ENCODE data around the gene POU3F1.

POU3F1 gene

GRCh38 chr1:38060498-38060897 is 13.9 kb upstream of the POU3F1 start:
- no peak overlapping the region for H3K27ac ChIP-seq (ENCODE audit: low read depth, low read length)
- no peaks in the 10 kb centered on the region for H3K4me1 ChIP-seq (ENCODE audit: control insufficient read depth, low read length)
- H3F3A ChIP-seq (ENCODE audit: control insufficient read depth, insufficient read depth) = no peaks in the 10 kb centered on the region
- peaks cover 3% of the 10 kb centered on the region; the same call in 1 of the 2 replicates for H3K27me3 ChIP-seq (ENCODE audit: control insufficient read depth, low read length)
- H4K20me1 ChIP-seq (ENCODE audit: control insufficient read depth, insufficient read depth, low read depth, low read length) = no peaks in the 10 kb centered on the region
- no peaks in the 10 kb centered on the region for H3K79me2 ChIP-seq (ENCODE audit: control insufficient read depth, low read length)
- no peak overlapping the region for H3K4me3 ChIP-seq (ENCODE audit: low read length)
- no peaks in the 10 kb centered on the region for H3K9me3 ChIP-seq (ENCODE audit: control insufficient read depth, insufficient read depth, low read length)
- no peaks in the 10 kb centered on the region for H3K36me3 ChIP-seq (ENCODE audit: control insufficient read depth, low read length)
- H3K4me2 ChIP-seq (ENCODE audit: low read length) = no peak overlapping the region
- TF ChIP-seq CTCF (IDR thresholded peaks at IDR 0.05; ENCODE audit: low read depth, low read length, poor library complexity, severe bottlenecking) = no peak
- no peak for TF ChIP-seq EZH2phosphoT487 (IDR thresholded peaks at IDR 0.05; ENCODE audit: borderline replicate concordance, low read length)
- no peaks in the 10 kb centered on the region for H3K9me2 ChIP-seq (replicated peaks; ENCODE audit: control insufficient read depth, low read length)

- no peaks in the 10 kb centered on the region for H3K36me3 ChIP-seq (ENCODE audit: control insufficient read depth, low read length)
- H3K4me1 ChIP-seq (ENCODE audit: control insufficient read depth, low read length) = no peaks in the 10 kb centered on the region
- no peaks in the 10 kb centered on the region for H3K9me3 ChIP-seq (ENCODE audit: control insufficient read depth, insufficient read depth, low read length)
- H3K27me3 ChIP-seq (ENCODE audit: control insufficient read depth, low read length) = peaks cover 3% of the 10 kb centered on the region; the same call in 1 of the 2 replicates
- H3K4me2 ChIP-seq (ENCODE audit: low read length) = no peak overlapping the region
- no peaks in the 10 kb centered on the region for H4K20me1 ChIP-seq (ENCODE audit: control insufficient read depth, insufficient read depth, low read depth, low read length)
- H3K4me3 ChIP-seq (ENCODE audit: low read length) = no peak overlapping the region
- no peak overlapping the region for H3K27ac ChIP-seq (ENCODE audit: low read depth, low read length)
- no peaks in the 10 kb centered on the region for H3K79me2 ChIP-seq (ENCODE audit: control insufficient read depth, low read length)
- no peaks in the 10 kb centered on the region for H3F3A ChIP-seq (ENCODE audit: control insufficient read depth, insufficient read depth)
- H3K9me2 ChIP-seq (replicated peaks; ENCODE audit: control insufficient read depth, low read length) = no peaks in the 10 kb centered on the region
- TF ChIP-seq CTCF (IDR thresholded peaks at IDR 0.05; ENCODE audit: low read depth, low read length, poor library complexity, severe bottlenecking) = no peak
- no peak for TF ChIP-seq EZH2phosphoT487 (IDR thresholded peaks at IDR 0.05; ENCODE audit: borderline replicate concordance, low read length)
Measured at GRCh38 chr1:38059635-38060250, 13.2 kb upstream of the POU3F1 start.

- H3K79me2 ChIP-seq (ENCODE audit: control insufficient read depth, low read length) = no peaks in the 10 kb centered on the region
Measured at GRCh38 chr1:38055965-38056364, 9.4 kb upstream of the POU3F1 start.

More at GRCh38 chr1:38055965-38056364, 9.4 kb upstream of the POU3F1 start:
- Histone ChIP-seq H3K27ac (ENCODE audit: low read depth, low read length) (no peak overlapping the region), H4K20me1 (ENCODE audit: control insufficient read depth, insufficient read depth, low read depth, low read length) (no peaks in the 10 kb centered on the region), H3F3A (ENCODE audit: control insufficient read depth, insufficient read depth) (no peaks in the 10 kb centered on the region), H3K4me3 (ENCODE audit: low read length) (no peak overlapping the region), H3K4me1 (ENCODE audit: control insufficient read depth, low read length) (peaks cover 26% of the 10 kb centered on the region), H3K4me2 (ENCODE audit: low read length) (no peak overlapping the region), H3K27me3 (ENCODE audit: control insufficient read depth, low read length) (peaks cover 2% of the 10 kb centered on the region; the same call in 1 of the 2 replicates), H3K9me2 (replicated peaks; ENCODE audit: control insufficient read depth, low read length) (no peaks in the 10 kb centered on the region), H3K36me3 (ENCODE audit: control insufficient read depth, low read length) (no peaks in the 10 kb centered on the region), H3K9me3 (ENCODE audit: control insufficient read depth, insufficient read depth, low read length) (no peaks in the 10 kb centered on the region)
- no peak for TF ChIP-seq EZH2phosphoT487 (IDR thresholded peaks at IDR 0.05; ENCODE audit: borderline replicate concordance, low read length)
- TF ChIP-seq CTCF (IDR thresholded peaks at IDR 0.05; ENCODE audit: low read depth, low read length, poor library complexity, severe bottlenecking) = no peak
